Fibroblast of lung (primary cell): ENCODE measurements around the gene GPC6.

Experiments
- CTCF ChIP-seq, 2 donors: IDR thresholded peaks in 1 of 2; conservative IDR thresholded peaks in 1 of 2; 1 replicate in 1 of 2; 2 replicates in 1 of 2; pipeline ENCODE4 v1.5.1; 2011 to 2012; ENCODE audit warnings: low read length in 2 of 2, control low read depth in 1 of 2, inconsistent platforms in 1 of 2, low read depth in 1 of 2, mild to moderate bottlenecking in 1 of 2
- EZH2 ChIP-seq: IDR thresholded peaks from 2 replicates; pipeline ENCODE4 v1.5.1; 2012; ENCODE audit warnings: low read length, control low read depth, mild to moderate bottlenecking; ENCODE audit errors: missing control alignments

DNA sequence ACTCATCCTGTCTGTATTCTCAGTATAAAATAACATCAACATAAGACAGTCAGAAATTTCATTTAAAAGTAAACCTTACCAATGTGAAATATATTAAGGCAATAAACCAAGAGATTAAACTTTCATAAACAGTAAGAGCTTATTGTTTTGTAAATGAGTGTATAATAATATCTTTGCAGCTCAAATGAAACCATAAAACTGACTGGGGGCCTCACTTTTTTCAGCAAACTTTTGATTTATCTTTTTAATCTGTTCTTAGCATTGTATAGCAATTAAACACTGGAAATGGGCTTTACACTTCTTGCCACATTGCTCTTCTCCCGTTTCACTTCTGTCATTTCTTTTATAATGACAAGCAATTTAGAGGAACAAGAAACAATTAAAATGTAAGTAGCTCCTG lies 580.3 kb downstream of the GPC6 start:
- TF ChIP-seq CTCF (conservative IDR thresholded peaks at IDR 0.05 in 1 of 2, IDR thresholded peaks at IDR 0.05 in 1 of 2; ENCODE audit: low read depth in 1 of 2, low read length in 2 of 2) (no peak), EZH2 (no peak)
